Measurements from ENCODE around the gene PI4KB.

Gene PI4KB

DNA sequence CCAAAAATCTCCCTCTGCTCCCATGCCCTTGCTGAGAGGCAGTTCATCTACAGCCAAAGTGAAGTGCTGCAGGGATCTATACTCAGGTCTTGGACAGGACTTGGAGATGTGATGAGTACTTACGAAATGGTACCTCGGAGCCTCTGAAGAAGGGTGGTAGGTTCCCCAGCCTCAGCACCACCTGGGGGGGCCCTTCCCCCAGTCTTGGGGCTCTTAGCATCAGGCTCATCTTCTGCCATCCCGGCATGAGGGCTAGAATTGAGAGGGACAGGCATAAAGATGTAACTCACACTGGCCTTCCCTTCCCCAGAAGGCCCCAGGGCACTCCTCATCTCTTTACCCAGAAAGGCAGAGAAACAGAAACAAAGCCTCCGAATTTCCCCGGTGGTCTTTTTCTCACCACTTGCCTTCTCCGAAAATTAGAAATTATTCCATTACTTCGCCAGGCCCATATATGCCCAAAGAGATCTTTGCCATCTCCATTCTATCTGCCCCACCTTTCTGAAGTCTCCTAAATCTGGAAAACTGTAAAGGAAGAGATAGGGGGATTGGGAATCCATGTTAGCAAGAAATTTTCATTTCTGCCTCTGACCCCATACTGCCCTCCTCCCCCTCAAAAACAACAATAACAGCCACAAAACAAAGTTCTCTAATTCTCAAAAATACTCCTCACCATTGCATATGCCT is 19.0 kb upstream of the PI4KB start:
- DNase-seq, result no peak

DNA sequence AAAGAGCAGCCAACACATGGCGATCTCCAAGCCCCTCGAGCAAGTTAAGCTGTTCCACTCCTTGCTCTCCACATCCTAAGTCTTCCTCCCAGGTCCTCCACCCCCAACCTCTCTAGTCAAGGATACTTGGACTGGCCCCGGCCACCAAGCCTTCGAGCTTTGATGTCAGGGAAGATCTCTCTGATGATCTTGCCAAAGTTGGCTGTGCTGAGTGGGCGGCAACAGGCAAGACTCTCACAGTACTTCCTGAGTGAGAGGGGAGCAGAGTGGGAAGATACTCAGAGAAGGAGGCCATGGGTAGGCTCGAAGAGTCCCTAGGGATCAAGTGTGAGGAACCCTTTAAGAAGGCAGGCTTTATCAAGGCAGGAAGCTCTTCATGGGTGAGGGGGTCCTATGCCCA is 17.1 kb upstream of the PI4KB start:
- peak; percentile 22 for DNase-seq

DNA sequence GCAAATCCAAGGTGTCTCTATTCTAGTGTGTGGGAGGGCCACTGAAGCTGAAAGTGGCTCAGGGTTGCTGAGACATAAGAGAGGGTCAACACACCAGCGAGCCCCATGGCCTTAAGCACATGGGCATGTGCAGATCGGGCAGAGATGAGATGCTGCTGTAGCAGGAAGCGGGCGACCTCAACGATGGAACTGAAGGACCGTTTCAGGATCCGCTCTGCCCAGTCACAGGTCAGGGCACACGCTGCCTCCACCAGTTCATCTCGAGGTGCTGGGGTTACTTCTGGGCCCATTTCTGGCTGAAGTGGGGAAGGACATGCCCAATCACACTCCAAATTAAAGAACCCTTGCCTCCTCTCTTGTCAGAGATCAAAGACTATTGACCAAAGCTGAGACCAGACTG is 16.4 kb upstream of the PI4KB start:
- DNase-seq, result no peak

DNA sequence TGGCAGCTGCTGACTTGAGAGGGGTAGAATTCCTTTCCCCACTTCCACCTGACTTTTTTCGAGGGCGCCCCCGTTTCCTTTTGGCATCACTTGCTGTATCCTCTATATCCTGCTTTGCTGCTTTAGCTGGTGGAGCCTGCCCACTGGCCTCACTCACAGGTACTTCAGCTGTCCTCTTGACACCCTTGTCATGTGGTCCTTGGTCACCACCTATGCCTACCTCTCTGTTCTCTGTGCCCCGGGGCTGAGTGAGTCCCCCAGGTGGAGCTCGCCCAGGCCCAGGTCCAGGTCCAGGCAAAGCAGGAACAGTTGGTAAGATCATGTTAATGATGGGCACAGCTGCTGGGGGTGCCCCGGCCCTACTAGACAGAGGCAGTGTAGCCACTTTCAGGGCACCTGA is 15.4 kb upstream of the PI4KB start:
- no peak for DNase-seq

DNA sequence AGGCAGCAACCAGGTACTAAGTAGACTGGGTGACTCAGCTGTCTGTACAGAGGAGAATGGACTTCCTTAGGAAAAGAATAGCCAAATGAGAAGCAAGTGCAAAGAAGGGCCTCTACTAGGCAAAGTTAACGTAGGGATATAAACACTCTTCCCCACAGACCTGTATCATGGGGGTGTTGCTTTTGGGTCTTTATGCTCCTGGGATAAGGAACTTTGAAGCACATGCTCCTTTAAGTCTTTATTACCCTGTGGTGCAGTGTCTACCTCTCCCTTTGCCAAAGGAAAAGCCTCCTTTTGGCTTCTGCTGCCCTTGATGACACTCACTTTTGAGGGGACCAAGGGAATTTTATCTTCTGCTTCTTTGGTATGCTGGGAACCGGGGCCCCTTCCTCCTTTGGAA is 14.8 kb upstream of the PI4KB start:
- no peak for DNase-seq

DNA sequence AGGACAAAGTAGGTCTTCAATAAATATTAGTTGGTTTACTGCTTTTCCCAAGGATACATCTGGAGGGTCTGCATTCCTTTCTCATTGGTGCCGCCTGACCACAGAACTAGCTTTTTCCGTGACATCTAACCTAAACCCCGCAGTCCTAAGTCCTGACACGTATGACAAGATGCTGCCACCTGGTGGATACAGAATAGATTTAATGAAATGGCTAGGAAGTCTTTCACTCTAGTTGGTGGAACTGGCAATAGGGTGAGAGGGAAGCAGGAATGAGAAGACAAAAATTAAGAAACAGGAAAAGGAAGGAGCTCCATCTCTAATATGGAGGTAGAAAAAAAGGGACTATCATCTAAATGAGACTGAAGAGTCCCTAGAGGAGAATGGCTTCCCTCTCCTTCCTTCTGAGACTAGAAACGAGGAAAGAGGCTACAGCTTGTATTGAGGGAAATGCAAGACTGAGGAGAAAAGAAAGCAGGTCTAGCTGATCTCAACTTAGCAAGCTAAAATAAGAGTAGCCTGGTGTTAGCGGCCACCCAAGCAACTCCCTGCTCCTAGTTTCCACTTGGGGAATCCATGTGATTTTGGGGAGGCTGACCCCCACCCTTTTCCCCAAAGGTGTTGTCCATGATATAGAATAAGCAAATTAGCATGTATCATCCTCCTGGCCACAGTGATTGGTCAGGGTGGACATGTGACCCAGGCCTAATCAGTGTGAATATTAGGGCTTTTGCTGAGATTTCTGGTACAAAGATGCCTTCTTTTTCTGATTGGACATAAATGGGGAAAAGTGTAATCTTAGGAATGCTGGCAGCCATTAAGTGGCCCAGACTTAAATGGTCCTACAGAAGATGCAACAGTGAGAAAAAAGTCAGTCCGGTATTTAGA is 13.9 kb upstream of the PI4KB start:
- DNase-seq, result peak; percentile 85

DNA sequence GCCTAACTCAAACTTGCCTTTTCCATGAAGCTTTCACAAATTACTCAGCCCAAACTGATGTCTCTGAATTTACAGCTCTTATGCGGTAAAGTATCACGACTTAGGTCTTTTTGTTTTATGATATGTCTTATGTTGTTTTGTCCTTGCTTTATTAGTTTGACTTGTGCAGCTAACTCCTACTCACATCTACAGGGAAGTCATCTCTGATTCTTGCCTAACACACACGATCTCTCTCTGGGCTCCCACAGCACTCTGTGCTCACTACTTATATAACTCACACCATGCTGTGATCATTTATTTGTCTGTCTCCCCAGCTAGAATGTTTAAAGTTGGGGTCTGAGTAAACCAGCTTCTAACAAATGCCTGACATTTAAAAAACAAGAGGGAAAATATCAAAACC is 9.3 kb upstream of the PI4KB start:
- DNase-seq, result peak; percentile 59

DNA sequence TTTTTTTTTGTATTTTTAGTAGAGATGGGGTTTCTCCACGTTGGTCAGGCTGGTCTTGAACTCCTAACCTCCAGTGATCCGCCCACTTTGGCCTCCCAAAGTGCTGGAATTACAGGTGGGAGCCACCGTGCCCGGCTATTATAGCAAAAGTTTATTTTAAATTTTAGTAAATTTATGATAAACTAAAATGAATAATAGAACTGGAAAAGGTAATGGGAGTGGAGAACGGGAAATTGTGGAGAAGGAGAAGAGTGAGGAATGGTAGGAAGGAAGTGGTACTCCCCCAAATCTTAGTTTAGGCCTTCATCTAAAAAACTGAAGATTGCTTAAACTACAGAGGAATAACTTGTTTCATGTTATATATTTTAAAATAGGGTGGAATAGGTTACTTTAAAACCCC is 7.6 kb upstream of the PI4KB start:
- no peak for DNase-seq

DNA sequence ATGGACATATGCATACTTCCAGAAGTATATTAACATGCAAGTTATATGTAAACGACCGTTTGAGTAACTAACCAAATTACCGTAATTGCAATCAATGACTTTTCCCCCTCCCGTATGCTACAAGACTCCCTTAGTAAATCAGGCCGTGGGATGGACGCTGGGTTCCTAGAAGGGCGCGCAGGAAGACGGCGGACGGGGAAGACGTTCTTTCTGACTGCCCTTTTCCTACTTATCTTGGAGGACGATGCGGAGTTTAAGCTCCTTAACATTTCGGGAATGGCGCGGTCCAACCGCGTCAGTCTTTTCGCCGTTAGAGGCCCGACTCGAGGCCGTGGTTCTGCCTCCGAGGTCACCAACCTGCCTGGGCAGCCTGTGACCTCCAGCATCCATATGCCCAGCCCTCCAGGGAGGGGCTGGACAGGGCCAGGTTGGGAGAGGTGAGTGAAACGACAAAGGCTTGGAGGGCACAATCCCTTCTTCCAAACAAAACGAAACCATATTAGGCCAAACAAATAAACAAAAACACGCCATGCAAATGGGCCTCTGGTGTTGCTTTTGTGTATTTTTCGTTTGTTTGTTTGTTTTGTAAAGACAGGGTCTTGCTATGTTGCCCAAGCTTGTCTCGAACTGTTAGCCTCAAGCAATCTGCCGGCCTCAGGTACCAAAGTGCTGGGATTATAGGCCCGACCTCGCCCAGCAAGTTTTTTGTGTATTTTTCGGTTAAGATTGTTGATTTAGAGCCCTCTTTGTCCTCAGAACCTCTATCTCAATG is 873 bp upstream of the PI4KB start:
- DNase-seq, result no peak

DNA sequence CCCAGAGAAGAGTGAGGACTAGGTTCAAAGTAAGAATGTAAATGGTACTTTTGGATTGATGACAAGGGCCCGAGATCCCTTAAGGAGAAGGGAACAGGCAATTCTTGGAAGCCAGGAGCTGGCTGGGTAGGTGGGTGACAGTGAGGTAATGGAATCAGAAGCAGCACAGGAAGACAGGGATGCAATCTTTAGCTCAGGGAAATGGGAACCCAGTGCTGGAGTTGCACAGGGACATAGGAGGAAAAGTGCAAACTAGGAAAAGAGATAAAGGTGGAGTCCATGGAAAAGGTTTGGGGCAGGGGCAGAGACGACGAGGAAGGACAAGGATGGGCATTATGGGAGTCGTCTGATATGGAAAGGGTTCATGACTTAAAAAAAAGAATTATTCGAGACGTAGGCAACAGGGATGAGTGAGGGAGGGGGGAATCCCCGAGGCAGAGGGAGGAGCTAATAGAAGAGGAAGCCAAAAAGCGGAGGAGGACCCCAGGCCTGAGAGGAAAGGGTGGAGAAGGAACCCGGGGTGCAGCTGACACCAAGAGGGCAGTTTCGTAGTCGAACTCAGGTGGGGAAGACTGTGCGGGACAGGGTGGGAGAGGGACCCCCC is 495 bp downstream of the PI4KB start:
- DNase-seq, result peak; percentile 91

DNA sequence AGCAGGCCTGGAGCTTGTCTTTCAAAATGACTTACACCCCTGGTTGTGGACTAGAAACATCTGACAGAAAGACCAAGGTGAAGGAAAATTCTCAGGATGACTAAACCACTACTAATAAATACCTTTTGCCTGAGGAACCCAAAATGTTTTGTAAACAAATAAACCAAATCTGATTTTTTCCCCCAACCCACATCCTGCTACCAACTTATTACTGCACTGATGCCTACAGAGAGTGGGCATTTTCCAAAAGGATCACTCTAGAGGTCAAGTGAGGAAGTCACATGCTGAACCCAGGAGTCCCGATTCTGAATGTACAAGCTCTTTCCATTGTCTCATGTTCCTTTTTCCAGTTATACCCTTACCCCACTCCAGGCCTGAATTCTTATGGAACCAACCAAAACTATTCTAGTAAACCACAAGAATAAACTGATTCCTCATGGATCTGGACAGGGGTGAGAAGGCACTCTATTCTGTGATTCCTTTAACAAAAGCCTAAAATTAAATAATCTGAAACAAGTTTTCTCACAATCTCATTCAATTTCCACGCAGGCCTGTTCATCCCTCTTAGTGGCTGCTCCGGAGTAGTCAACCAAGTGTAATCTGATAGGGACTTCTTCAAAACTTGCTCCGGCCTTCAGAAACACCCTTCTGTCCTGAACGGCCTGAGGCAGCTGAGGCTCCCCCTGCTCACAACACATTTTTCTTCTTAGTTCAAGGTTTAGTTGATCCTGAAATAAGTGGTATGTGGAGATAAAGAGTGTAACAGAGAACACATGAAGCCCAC is 1.4 kb downstream of the PI4KB start:
- no peak for DNase-seq

DNA sequence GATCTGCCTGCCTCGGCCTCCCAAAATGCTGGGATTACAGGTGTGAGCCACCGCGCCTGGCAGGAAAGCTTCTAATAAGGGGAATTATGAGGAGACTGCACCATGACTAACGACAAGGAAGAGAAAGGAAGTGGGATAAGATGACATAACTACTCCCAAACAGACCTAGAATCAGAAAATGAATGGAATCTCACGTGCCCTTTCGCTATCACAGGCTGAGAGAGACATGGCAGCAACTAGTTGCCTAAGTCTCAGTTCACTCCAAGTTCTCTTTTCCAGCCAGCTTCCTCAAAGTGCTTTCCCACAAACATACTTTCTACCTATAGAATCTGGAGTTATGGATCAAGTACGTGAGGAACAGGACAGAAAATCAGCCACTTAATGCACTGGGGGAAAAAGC is 2.0 kb downstream of the PI4KB start:
- peak; percentile 79 for DNase-seq

DNA sequence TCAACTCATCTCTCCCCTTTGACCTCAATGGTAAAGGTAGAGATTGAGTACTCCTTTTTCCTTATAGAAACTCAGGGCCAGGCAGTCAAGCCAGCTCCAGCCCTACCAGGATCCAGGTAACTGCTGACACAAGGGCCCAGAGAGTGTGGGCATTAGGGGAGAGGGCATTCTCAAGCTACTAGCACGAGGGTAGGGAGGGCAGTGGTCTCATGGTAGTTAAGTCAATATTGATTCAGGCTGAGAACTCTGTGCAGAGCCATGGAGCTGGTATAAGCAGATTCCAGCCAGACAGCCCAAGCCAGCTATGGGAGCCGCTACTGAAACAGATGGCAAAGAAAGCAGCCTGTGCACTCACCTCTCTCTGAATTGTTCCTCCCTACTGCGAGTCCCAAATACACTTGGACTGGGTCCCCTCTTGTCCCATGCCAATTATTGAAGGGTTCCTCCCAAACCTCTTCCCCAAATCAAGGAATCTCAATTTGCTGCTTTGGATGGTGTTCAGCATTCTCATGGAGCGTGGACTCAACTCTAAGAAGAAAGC is 2.8 kb downstream of the PI4KB start:
- no peak for DNase-seq

DNA sequence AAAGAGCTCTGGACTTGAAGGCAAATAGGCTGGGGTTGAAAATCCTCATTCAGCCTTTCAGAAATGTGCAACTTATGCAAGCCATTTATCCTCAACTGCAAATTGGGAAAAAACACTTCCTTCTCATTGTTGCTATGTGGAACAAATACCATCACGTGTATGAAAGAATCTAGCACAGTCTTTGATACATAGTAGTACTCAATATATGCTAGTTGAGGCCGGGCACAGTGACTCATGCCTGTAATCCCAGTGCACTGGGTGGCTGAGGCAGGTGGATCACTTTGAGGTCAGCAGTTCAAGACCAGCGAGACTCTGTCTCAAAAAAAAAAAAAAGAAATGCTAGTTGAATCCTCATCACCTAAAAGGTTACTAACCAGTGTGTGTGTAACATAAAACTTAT is 8.2 kb downstream of the PI4KB start:
- DNase-seq, result no peak

DNA sequence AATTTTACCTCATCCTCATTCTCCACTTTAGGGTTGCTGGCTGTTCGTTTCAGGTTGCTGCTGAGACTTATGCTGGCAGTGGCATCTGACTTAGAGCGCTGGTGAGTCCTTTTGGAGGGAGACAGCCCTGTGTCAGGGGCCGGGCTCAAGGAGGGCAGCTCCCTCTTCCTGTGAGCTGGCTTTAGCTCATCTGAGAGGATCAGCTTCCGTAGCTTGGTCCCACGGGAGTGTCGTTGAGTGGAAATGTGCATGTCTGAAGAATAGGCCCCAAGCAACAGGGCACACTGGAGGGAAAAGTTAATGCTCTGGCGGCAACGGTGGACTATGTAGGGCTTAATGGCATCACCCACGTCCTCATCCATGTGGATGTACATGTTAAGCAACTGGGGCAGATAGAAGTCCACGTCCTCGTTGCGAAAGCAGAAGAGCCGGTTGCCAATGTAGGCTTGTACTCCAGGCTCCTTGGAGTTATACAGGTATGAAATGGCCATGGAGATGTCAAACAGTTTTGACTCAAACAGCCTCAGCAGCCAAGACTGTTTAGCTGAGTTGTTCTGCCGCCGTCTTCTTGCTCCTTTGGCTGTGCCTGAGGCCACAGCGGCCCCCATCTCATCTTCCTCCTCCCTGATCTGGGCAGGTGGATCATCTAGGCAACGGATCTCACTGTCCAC is 11.5 kb downstream of the PI4KB start:
- no peak for DNase-seq

DNA sequence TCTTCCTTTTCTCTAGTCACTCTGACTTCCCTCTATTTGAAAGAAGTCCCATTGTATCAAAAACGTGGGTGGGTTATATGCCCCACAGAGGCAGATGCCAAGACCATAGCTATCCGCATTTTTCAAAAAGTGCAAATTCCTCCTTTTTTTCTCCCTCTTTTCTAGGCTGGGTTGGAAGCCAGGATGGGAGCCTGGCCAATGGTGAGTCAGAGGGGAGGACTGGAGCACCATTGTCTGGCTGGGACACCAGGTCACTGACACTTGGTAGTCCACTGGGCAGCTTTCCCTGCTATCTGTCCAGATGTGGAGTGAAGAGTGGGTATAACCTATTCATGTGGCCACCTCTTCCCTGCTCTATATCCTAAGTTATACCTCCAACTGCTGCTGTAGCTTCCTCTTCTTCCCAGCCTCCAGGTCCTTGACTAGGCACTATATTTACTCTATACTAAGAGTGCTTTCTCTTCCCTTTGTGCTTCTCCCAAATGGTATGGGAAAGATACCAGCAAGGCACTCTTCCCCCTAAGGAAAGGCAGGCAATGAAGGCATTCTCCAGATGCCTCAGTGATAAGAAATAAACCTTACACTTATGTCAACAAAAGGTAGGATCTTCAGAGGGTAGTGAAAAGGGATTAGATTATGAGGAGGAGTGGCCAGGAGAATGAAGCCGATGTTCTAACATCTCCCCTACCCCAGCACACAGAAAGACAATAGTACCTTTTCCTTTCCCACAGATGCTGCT is 12.9 kb downstream of the PI4KB start:
- DNase-seq, result no peak

DNA sequence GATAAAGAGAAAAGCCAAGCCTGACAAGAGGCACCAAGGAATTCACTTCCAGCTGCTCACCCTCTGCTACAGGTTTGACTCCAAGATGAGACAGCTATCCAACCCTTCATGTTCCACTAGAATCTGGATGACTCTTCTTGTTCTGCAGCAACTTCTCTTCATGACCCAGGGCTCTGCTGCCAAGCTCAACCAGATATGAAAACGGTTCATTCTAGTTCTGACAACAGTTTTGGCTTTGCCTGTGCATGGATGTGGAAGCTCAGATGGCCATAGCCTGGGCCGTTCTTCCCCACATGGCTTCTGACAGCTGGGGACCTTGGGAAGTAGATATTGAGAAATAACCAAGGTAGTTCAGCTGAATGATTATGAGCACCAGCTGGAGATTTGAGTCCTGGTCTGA is 13.7 kb downstream of the PI4KB start:
- DNase-seq, result no peak

DNA sequence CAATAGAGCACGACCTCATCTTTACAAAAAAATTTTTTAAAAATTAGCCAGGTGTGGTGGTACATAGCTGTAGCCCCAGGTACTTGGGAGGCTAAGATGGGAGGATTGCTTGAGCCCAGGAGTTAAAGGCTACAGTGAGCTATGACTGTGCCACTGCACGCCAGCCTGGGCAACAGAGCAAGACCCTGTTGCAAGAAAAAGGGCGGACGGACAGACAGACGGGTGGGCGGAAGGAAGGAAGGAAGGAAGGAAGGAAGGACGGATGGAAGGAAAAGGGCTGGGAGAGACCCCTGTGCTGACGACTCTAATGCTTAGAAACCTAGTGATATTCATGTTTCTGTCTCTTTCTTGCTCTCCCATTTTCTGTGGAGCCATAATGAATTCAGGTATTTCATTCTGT is 14.4 kb downstream of the PI4KB start:
- no peak for DNase-seq

DNA sequence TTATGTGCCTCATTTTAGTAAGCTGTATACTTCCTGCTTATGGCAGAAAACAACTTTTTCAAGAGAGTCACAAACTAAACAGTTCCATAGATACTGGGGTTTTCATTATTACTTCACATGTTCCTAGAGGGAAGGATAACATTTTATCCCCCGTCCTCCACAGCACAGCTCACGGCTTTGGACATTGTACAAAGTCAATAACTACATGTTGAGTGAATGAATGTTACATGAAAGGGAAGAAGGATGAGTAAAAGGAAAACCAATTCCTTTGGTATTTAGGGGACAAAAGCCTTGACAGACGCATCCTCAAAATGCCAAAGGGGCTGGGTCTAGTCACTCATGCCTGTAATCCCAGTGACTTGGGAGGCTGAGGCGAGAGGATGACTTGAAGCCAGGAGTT is 14.8 kb downstream of the PI4KB start:
- DNase-seq, result no peak

DNA sequence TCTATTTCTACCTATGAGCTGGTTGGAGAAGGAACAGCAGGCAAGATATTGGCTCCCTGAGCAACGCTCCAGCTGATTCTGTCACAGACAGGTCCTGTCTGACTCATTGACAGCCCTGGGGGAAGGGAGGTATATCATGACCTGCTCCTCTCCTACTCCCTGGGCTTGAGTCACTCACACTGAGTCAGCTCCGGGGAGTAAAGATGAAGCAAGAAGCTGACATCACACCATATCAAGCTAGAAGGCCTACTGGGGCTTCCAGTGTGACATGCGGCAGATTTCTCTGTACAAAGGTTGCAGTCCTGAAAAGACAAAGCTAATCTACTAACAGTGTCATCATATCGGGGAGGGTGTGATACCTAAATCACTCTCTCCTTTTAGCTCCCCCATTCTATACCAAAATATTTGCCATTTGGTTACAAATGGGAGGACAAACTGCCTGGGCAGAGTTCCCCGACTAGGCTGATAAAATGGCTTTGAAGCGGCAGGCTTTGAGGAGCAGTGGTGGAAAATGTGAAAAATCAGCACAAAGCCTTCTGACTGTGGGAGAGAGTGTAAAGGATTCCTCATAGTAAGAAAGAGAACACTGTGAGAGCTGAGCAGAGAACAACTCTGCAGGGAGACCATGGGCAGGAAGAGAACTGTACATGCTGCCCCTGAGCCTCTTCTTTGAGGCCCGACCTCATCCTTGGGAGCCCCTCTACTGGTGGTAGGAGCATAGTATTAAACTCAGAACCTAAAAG is 15.5 kb downstream of the PI4KB start:
- DNase-seq, result peak; percentile 99
